A549 (cell line): ENCODE measurements around the gene LARP4.

Experiments
- CHD4 ChIP-seq: fragments of 200-600 bp; sonication (generic); IDR thresholded peaks from 2 replicates; pipeline ENCODE4 v1.6.1; 2016; ENCODE audit warnings: antibody characterized with exemption, mild to moderate bottlenecking, borderline replicate concordance
- CTCF ChIP-seq: fragments of >200 bp; sonication (Bioruptor Twin); formaldehyde crosslinking; IDR thresholded peaks from 3 replicates; pipeline ENCODE4 v1.5.1; 2016
- HOXA7 ChIP-seq: fragments of 250-450 bp; sonication (Bioruptor Pico); IDR thresholded peaks from 2 replicates; pipeline ENCODE4 v1.5.0; 2020; ENCODE audit warnings: mild to moderate bottlenecking, moderate library complexity
- HOXB13 ChIP-seq: fragments of 250-450 bp; sonication (Bioruptor Pico); IDR thresholded peaks from 2 replicates; pipeline ENCODE4 v1.5.0; 2020; ENCODE audit warnings: low read depth, mild to moderate bottlenecking, moderate library complexity
- RCOR1 ChIP-seq: fragments of 150-350 bp; IDR thresholded peaks from 2 replicates; pipeline ENCODE4 v1.6.1; 2014; ENCODE audit warnings: antibody characterized with exemption, low read length, low read depth

- TF ChIP-seq CHD4 = no peak
- TF ChIP-seq CTCF = no peak
- no peak for TF ChIP-seq HOXB13 (CRISPR knock-in tag)
- TF ChIP-seq HOXA7 = no peak
- no peak for TF ChIP-seq RCOR1
Observed at GRCh38 chr12:50507474-50507838, 106.8 kb downstream of the LARP4 start.
